Esophagus muscularis mucosa (tissue), 4 donors: ENCODE measurements around the gene RASGRF1.

Source experiments
- EP300 ChIP-seq: sonication (generic); formaldehyde crosslinking; IDR thresholded peaks from one replicate; pipeline ENCODE4 v1.6.1; 2017; ENCODE audit warnings: antibody characterized with exemption
- POLR2A ChIP-seq: fragments of 450-650 bp; IDR thresholded peaks from one replicate; pipeline ENCODE4 v1.6.1; 2017; ENCODE audit warnings: antibody characterized with exemption, moderate library complexity, mild to moderate bottlenecking, low read depth
- TF ChIP-seq, protein P1 (sequence below), 3 experiments: fragments of 200-600 bp in 2 of 3; fragments of 450-650 bp in 1 of 3; sonication (generic) in 2 of 3; IDR thresholded peaks; one replicate each; pipeline ENCODE4 v1.5.1; 2017 to 2019; ENCODE audit warnings: antibody characterized with exemption in 3 of 3, mild to moderate bottlenecking in 2 of 3, moderate library complexity in 1 of 3

DNA sequence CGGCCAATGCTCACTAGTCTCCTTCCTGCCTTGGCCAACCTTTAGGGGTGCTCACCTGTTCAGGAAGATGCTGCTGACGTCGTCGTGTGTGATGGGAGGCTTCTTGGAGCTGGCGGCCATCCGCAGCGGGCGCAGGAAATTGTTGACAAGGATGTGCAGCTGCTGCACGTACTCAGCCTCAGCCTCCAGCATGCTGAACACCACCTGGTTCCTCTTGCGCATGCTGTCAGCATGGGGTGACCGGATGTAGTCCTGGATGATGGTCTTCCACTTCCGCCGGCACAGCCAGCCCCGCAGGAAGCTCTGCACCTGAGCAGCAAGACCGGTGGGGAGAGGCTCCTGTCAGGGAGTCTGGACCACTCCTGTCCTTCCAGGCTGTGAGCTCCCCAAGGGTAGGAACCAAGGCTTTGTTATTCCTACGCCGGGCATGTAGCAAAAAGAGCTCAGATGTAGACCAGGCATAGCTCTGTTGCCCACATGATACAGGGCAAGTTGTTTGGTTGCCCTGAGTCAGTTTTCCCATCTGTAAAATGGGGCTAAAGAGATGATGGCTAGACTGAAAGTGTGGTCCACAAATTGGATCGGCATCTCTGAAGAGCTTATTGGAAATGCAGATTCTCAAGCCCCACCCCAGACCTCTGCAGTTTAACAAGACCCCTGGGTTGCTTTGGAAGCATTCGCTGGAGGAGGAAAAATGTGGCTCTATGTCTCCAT, 43.7 kb downstream of the RASGRF1 start:
- TF ChIP-seq EP300 = no peak
- no peak for TF ChIP-seq POLR2A
- TF ChIP-seq, protein P1, sequence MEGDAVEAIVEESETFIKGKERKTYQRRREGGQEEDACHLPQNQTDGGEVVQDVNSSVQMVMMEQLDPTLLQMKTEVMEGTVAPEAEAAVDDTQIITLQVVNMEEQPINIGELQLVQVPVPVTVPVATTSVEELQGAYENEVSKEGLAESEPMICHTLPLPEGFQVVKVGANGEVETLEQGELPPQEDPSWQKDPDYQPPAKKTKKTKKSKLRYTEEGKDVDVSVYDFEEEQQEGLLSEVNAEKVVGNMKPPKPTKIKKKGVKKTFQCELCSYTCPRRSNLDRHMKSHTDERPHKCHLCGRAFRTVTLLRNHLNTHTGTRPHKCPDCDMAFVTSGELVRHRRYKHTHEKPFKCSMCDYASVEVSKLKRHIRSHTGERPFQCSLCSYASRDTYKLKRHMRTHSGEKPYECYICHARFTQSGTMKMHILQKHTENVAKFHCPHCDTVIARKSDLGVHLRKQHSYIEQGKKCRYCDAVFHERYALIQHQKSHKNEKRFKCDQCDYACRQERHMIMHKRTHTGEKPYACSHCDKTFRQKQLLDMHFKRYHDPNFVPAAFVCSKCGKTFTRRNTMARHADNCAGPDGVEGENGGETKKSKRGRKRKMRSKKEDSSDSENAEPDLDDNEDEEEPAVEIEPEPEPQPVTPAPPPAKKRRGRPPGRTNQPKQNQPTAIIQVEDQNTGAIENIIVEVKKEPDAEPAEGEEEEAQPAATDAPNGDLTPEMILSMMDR (IDR thresholded peaks at IDR 0.05) = no peak
